Measurements from ENCODE around the gene C2CD2.

Gene C2CD2

DNA sequence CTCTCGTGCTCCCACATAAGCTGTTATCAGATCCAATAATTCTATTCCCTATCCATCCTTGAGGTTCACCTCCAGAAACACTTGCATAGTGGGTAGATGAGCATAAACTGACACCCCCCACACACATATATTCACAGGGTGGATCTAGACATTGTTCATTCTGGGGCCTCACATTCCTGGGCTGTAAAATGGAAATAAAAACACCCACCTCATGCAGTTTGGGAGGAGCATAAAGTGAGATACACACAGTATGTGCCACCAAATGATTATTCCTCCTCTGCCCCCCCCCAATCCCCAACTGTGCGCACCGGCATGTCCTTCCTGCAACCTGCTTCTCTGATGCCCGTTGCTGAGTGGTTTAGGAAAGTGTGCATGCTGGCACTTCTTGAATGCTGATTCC, 92.6 kb downstream of the C2CD2 start:
- no peak for DNase-seq

DNA sequence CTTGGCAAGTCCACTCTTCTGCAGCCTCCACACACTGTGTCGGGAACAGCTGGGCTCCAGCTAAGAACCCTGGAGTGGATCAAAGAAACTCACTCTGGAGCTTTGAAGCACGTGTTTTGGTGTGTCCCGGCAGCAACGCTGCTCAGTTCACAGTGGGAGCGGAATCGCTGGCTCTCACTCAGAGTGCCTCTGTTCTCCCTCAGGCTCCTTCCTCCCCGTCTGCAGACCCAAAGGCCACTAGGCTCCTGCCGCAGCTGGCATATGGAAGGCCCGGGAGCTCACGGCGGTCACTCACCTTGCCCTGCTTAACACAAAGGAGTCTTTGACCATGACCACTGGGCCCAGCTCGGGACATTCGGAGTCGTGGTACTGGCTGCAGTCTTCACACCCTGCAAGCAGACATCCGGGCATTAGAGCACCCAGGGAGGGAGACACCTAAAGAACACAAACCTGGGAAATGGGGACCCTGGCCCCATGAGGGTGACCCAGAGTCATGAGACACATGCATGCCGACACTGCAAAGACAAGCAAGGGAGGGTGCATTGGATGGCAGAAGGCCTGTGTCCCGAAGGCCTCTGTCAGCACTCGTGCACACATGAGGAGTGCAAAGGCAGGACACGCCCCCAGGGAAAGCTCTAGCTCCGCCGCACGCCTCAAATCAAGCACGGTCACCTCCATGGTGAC, 94.4 kb downstream of the C2CD2 start:
- no peak for DNase-seq

DNA sequence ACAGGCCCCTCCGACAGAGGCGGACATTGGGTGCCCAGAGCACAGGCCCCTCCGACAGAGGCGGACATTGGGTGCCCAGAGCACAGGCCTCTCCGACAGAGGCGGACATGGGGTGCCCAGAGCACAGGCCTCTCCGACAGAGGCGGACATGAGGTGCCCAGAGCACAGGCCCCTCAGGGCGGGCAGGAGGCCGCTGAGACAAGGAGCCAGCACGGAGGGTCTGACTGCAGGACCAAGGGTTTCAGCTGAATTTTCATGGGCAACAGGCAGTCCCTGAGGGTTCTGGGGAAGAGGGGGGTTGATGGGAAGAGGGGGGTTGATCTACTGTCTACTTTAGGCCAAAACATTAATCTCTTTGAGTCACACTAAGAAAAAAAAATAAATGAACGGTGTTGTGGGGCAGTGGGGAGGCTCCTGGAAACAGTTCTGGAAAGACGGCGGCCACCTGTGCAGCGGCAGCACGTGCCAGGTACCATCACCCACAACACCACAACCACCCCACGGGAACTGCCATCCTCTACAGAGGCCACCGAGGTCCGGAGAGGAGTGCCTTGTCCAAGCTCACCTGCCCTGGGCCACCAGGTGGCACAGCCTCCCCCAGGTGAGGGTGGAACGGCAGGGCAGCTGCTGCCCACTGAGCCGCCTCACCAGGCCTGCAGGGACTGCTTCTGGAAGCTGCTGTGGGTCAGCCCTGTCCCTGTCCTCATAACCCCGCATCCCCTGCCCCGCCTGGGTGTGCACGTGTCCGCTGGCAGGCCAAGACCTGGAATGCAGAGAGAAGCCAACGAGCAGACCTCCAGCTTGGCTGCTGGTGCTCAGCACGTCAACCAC, 95.1 kb downstream of the C2CD2 start:
- DNase-seq: no peak

DNA sequence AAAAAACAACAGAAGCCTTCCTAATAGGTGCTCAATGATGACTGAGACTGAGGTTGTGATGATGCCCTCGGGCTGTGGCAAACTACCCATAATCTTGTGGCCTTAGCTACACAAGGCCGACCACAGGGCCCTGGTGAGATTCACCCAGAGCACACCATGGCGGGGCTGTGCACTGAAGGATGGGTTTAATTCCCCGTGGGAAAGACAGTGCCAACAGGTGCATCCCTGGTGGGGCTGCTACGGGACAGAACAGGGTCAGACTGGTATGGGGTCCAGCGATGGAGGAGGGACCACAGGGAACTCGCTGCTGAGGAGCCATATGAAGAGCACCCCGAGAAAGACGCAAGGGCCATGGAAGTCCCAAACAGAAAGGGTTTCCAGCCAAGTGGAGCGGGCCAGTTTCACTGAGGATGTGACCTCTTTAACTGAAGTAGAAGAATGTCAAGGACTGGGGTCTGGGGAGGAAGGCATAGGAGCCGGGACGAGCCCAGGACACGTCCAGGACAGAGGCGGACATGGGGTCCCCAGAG, 96.0 kb downstream of the C2CD2 start:
- DNase-seq: no peak

DNA sequence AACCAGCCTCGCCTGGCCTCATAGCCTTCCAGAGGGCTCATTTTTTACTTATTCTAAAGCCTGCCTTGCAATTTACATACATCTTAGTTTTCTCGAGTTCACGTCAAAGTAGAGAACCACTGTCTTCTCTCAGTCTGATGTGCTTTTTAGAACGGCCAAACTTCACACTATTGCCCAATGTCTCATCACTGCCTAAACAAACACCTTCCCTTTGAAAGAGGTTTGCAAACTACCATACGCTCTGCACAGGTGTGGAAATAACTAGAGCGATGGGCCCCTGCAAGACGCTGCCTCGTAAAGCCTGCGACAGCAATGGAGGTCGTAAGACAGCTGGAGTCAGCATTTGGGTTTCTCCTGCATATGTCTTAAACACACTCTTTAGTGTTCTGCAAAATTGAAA, 97.2 kb downstream of the C2CD2 start:
- no peak for DNase-seq

DNA sequence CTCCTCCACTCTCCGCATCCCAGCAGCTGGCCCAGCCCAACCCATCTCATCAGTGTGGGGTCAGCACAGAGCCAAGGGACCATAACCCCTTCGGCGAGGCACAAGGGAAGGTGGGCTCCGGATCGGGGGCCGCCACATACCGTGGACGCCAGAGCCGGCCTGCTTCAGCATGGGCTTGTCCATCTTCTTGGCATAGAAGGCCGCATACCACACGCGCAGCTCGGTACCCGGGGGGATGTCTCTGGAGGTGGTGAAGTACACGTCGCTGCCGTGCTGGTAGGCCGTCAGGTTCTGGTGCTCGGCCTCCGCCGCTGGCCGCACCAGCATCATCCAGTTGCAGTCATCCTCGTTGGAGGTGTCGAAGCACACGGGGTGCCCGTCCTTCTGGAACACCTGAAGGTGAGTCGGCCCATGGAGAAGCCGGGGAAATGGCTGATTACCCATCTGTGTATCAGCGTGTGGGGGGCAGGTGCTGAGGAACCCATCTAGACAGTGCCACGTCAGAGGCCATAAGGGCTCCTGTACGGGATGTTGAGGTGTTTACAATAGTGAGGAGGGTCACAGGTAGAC, 99.3 kb downstream of the C2CD2 start:
- no peak for DNase-seq

DNA sequence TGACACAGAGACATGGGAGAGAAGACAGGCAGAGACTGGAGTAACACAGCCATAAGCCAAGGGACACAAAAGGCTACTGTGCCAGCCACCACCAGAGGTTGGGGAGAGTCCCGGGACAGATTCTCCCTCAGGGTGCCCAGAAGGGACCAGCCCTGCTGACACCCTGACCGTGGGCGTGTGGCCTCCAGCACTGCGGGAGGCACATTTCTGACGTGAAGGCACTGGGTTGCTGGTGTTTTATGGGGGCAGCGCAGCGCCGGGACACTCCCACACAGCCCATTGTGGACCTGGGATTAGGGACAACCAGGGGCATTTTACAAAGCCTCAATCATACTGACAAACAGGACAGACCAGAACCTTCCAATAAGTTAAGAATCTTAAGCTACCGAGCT, 100.9 kb downstream of the C2CD2 start:
- DNase-seq: no peak

DNA sequence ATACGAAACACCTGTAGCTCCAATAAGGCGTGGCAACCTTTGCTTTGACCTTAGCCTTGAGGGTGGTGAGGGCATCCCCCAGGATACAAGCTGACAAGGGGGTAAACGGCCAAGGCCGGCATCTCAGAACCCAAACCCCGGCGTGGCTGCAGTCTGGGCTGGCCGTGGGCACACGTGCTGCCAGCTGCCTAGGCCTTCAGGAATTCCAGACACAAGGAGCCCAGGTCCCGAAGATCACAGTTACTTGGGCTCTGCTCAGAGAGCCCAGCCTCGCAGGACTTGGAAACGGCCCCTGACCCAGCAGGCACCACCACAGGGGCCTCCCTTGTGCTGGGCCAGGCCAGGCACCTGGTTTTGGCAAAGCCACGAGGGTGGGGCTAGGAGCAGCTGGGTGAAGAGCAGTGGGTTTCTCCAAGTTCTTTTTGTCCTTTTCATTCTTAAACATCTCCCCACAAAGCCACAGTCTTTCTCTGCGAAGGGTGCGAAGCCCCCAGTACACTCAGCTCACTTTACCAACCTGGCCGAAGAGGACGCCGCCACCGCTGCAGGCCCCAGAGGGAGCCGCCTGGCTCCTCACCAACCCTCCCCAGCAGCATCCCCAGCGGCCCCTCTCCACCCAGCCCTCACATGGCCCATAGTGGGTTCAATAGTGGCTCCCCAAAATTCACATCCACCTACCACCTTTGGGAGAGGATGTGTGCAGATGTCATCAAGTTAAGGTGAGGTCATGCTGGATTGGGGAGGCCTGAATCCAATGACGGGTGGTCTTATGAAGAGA, 101.5 kb downstream of the C2CD2 start:
- DNase-seq: no peak

DNA sequence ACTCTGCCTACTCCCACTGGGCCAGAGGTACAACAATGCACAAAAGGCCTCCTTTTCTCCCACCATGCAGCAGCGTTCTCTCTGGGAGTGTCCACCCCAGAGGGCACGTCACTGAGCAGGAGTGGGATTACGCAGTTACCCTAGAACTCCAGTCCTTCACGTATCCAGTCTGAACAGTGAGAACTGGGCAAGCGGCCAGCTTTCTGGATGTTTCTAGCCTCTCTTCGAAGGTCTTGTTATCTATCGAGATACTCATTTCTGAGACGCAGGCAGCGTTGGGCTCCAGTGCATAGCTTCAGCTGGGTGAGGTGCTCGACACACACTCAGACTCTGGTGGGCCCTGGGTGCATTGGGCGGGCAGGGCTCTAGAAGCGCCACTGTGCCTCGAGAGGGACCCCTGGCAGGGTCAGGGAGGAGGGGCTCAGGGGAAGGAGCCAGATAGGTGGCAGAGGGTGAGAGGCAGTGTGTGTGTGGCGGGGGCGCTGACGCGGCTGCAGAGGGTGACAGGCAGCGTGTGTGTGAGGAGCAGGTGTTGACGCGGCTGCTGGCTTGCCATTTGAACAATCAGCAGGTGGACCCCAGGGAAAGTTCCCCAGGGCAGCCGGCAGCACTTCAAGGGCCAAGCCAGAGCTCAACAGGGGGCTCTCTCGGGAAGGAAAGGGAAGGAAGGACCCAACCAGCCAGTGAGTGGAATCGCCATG, 102.6 kb downstream of the C2CD2 start:
- no peak for DNase-seq

DNA sequence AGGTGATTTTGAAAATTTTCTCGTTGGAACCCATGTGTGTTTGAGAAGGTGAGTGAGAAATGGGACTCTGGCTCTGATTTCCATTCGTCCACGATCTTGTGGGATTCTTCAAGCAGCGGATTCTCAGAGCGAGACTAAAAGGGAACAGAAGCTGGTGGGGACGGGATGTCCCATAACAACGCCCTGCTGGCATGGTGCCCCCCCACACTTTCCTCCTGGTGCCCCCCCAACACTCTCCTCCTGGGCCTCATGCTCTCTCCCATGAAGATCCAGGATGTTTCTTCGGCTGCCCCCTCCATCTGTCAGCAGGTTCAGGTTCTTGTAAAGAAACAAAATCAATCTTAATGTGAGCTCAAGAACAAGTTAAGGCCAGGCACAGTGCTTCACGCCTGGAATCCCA, 103.7 kb downstream of the C2CD2 start:
- no peak for DNase-seq

DNA sequence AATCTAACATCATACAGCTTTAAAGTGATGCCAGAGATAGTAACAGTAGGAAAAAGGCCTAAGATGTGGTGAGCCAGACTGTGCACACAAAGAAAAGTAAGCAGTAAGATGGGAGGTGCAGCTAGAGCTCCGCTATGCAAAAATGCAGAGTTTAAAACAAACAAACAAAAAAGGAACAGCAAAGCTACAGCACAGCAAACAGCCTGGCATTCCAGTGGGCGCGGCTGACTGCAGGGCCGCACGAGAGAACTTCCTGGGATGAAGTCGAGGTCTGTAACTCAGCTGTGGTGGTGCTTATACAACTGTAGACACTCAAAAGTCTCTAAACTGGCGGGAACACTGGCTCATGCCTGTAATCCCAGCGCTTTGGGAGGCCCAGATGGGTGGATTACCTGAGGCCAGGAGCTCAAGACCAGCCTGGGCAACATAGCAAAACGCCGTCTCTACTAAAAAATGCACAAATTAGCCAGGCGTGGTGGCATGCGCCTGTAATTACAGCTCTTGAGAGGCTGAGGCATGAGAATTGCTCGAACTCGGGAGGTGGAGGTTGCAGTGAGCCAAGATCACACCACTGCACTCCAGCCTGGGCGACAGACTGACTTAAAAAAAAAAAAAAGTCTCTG, 104.7 kb downstream of the C2CD2 start:
- DNase-seq: no peak

DNA sequence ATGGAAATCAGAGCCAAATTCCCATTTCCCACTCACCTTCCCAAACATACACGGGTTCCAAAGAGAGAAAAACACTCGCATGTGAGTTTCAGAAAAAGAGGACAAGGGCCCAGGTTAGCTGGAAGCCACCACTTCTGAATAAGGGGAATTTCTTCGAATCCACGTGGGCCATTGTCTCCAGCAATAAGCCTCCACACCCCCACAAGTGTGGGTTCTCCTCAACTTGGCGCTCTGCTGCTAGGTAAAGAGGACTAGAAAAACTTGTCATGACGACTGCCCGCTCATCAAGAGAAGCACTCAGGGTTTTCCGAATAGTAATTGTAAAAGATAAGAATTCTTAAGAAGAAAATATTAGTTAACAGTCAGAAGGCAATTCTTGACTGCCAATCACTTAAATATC, 105.3 kb downstream of the C2CD2 start:
- DNase-seq: no peak

DNA sequence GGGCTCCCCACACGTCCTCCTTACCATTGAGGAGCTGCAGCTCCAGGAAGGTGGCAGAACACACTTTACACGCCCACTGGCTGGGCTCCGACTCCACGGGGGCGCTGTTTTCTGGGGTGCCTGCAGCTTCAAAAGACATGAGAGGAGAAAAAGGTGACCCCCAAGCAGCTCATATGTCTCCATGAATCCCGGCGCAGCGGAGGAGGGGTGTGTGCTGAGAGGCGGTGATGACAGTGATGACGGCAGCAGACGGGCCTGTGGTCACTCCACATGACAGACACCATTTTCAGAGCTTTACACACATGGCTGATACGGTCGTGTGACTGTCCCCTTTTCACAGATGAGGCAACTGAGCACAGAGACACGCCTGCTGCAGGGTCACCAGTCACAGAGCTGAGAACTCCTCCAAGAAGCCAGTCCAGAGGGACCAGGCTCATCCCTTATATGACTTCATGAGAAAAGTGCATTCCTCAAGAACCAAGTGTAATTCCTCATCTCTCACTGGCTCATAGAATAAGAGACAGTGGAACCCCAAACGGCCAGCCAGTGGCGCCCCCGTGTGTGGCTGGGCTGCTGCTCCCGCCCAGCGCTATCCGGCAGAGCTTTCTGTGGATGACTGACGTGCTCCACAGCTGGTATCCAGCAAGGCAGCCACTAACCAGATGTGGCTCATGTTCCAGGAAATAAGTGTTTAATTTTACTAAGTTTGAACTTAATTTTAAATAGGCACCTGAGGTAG, 106.6 kb downstream of the C2CD2 start:
- DNase-seq: no peak

DNA sequence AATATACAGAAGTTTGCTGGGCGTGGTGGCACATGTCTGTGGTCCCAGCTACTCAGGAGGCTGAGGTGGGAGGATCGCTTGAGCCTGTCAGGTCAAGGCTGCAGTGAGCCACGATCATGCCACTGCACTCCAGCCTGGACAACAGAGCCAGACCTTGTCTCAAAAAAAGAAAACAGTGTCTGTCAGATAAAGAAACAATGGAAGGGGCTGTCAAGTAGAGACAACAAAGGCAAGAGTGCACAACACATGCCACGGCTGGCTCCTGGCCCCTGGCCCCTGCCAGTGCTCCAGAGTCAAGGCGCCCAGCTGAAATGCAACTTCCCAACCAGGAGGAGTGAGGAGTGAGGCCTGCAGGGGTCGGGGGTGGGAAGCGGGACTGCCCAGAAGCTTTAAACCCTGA, 107.3 kb downstream of the C2CD2 start:
- DNase-seq: no peak

DNA sequence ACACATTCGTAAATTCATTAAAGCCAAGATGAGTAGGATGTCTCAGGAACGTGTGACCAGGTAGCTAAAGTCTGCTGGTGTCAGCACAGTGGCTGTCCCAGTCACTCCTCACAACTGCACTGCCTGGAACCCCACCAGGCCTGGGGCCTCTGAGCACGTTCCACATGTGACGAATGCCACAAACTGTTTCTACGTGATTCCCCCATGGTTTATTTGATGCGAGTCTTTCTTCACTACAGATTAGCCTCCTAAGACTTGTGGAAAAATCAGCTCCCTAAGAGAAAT, 107.8 kb downstream of the C2CD2 start:
- no peak for DNase-seq

DNA sequence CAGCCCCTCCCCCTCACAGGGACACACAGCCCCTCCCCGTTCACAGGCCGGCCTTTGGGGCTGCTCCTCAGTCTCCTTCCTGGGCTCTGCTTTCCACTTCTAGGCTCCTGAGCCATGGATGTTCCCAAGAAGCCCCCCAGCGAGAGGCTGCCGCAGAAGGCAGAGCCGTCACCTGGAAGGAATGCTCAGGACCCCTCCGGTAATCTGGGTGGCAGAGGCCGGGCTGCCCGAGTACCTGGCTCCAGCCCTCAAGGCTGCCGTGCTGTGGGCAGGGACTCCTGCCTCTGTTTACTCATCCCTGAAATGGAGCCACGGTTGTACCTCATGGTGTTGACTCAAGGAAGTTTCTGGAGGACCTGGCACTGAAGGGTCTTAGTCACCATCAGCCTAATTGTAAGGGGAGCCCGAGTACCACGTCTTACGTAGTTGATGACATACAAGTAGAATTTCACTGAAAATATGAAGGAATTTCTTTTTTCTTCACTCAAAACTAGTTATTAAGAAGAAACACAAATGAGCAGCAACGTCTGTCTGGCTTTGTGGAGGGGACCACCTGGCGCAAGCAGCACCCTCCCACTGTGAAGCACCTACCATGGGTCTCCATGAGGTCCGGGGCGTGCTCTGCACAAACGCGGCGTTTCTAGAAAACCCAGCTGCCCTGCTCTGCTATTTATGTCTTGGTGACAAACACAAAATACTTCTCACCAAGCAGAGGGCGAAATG, 108.3 kb downstream of the C2CD2 start:
- no peak for DNase-seq

DNA sequence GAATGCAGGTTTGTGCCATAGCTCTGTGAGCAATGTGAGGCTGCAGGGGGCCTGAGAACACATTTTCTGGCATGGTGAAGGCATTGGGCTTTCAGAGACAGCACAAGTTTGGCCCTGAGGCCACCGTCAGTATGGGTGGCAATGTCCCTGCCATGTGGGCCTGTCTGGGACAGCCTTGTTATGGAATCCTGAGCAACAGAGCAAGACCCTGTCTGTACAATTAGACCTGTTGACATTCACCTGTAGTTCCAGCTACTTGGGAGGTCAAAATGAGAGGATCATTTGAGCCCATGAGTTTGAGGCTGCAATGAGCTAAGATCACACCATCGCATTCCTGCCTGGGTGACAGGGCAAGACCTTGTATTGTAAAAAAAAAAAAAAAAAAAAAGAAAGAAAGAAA, 110.2 kb downstream of the C2CD2 start:
- no peak for DNase-seq

DNA sequence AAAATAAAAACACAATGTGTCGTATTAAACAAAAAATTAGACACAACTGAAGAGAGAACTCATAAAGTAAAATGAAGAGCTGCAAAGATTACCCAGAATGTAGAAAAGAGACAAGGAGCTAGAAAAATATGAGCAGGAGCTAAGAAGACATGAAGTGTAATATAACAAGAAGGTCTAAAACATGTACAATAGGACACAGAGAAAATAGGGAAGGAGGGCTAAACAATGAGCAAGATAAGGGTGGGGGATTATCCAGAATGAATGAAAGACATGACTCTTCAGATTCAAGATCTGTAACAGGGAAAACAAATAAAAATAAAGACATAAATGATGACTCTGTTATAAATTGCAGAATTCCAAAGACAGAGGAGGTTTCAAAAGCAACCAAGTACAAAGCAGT, 112.9 kb downstream of the C2CD2 start:
- DNase-seq: no peak

DNA sequence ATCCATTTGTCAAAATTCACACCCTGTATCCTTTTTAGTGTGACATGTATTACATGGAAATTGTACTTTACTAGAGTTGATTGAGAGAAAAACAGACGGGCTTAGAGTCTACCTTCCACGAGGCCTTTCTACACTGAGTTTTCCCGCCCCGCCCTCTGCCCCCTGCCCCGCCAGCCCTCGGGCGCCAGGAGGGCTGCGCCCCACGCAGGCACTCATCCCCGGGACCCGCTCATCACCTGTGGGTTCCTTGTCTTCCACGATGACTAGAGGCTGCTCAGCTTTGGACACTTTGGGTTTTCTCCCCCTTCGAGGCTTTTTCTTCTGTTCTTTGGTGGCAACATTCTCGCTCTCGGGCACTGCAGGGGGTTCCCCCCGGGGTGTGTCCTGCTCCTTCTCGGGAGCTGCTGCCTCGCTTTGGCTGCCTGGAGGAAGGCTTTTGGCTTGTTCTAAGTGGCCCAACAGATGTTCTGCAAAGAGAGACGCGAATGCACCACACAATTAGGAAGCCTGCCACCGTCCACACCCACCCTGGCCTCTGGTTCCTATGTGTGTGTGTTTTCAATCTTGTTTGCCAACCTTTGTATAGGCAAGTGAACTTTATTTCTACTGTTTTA, 114.3 kb downstream of the C2CD2 start:
- no peak for DNase-seq

DNA sequence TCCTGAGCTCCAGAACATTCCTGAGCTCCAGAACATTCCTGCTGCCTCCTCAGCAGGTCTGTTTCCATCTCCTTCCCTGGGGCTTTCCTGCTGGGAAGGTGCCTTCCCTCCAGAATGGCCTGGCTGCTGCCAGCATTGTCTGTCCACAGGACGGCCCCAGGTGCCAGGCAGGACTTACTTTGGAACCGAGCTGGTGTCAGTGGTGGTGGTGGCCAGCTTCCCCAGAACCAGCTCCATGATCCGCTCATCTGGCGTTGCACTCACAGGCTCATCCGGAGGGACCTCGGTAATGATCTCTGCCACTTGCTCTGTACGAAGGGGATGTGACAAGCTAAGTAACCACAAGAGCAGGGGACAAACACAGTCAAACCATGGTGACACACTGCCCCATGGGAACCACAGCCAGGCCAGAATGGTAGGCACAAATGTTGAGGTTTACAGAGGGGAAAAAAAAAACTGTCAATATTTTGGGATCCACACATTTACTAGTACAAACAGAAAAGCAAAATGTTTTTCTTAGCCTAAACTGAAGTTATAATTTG, 116.0 kb downstream of the C2CD2 start:
- DNase-seq: no peak
